Activated CD4-positive, alpha-beta T cell treated with anti-CD3 and anti-CD28 coated beads, Interleukin-2, amount 50 U/mL, for 24 hours (primary cell): Measurements from ENCODE around the gene ZNF883.
"Not testable (repeated sequence)": the region's sequence is repeated elsewhere in the genome, so short reads cannot be mapped to it uniquely, and the experiment has no call there.

ENCODE experiments used
- DNase-seq, 2 donors: peaks; one replicate each; pipeline ENCODE4 v3.0.0-alpha.2; 2020; ENCODE audit warnings: low read depth in 1 of 2, low spot score in 1 of 2

The ZNF883 gene

GRCh38 chr9:113011911-113012381 lies at the start of gene ZNF883:
ZNF883 (minus strand) TSS chr9:113012192.
- peak in 1 of 2 donors; percentile 5 for DNase-seq

GRCh38 chr9:113061072-113061850 lies 49.3 kb upstream of the ZNF883 start:
- not testable (repeated sequence) for DNase-seq

- not testable (repeated sequence) for DNase-seq
These were observed 47.7 kb upstream of the ZNF883 start for GRCh38 chr9:113059581-113060284.

- no peak for DNase-seq
These were observed 45.2 kb upstream of the ZNF883 start for GRCh38 chr9:113057193-113057592.

- DNase-seq, result peak; percentile 54 to 73
These were observed 44.5 kb upstream of the ZNF883 start, which contains the start of gene ZFP37 for GRCh38 chr9:113056191-113057106. ZFP37 (minus strand) TSS chr9:113056724; CDS start chr9:113056688, 36 bp downstream.

- no peak for DNase-seq
These were observed 31.1 kb upstream of the ZNF883 start for GRCh38 chr9:113042884-113043657.

GRCh38 chr9:113026200-113026599 lies 14.2 kb upstream of the ZNF883 start:
- no peak for DNase-seq

- no peak for DNase-seq
These were observed 6.3 kb upstream of the ZNF883 start for GRCh38 chr9:113018247-113018646.

- DNase-seq, result no peak
These were observed 500 bp upstream of the ZNF883 start for GRCh38 chr9:113012492-113012891.

GRCh38 chr9:113005777-113006176 lies 6.2 kb downstream of the ZNF883 start:
- no peak for DNase-seq

- DNase-seq, result no peak
These were observed 14.6 kb downstream of the ZNF883 start for GRCh38 chr9:112997236-112997941.

GRCh38 chr9:112971415-112971814 lies 40.6 kb downstream of the ZNF883 start:
- DNase-seq, result no peak

- DNase-seq, result no peak
These were observed 41.1 kb downstream of the ZNF883 start for GRCh38 chr9:112970939-112971338.

GRCh38 chr9:112969730-112970129 lies 42.3 kb downstream of the ZNF883 start:
- DNase-seq, result no peak

GRCh38 chr9:112955550-112955949 lies 56.4 kb downstream of the ZNF883 start:
- no peak for DNase-seq

GRCh38 chr9:112945620-112946208 lies 66.3 kb downstream of the ZNF883 start:
- no peak for DNase-seq

- DNase-seq, result no peak
These were observed 72.6 kb downstream of the ZNF883 start for GRCh38 chr9:112939418-112939817.

- no peak for DNase-seq
These were observed 78.3 kb downstream of the ZNF883 start for GRCh38 chr9:112933696-112934095.

- DNase-seq, result no peak
These were observed 86.8 kb downstream of the ZNF883 start for GRCh38 chr9:112925058-112925641.
